H1 (cell line): ENCODE measurements around the gene RBBP6. TPM values are rescaled to one million over a fixed set of nuclear protein-coding genes. Genes with fewer than 3 reads are reported as not detected.

Experiments
- CTCF ChIA-PET: fragments of 300-600 bp; sonication (Branson Sonifier 250); formaldehyde crosslinking; loops from one replicate; lab custom pipeline; 2021; ENCODE audit not compliant: partially characterized antibody; lab: Charles Lee
- POLR2A ChIA-PET: fragments of 300-600 bp; sonication (Branson Sonifier 250); formaldehyde crosslinking; loops from one replicate; lab custom pipeline; 2021; ENCODE audit warnings: inconsistent platforms; ENCODE audit not compliant: partially characterized antibody; lab: Charles Lee
- DNase-seq, 2 experiments: peaks; one replicate each; pipeline versions ENCODE4 v3.0.0 to v3.0.0-alpha.2; 2010 to 2022; ENCODE audit warnings: low spot score in 2 of 2, low read depth in 1 of 2, mixed read lengths in 1 of 2
- FAIRE-seq: peaks from 2 replicates; lab custom pipeline; 2011; peaks lifted over from hg19 to GRCh38; lab: Jason Lieb, UNC
- H2AFZ ChIP-seq: 2 replicates; pipeline ENCODE4 v1.8.1; 2012; ENCODE audit warnings: low read length, inconsistent platforms
- H2AK5ac ChIP-seq: 2 replicates; pipeline ENCODE4 v1.6.1; 2013; ENCODE audit warnings: low read depth, low read length
- H2BK120ac ChIP-seq: replicated peaks from 2 replicates; pipeline ENCODE3; 2013; ENCODE audit warnings: low read depth, low read length, inconsistent platforms
- H2BK12ac ChIP-seq: 2 replicates; pipeline ENCODE4 v1.6.1; 2013; ENCODE audit warnings: low read depth, low read length
- H2BK15ac ChIP-seq: 2 replicates; pipeline ENCODE4 v1.6.1; 2013; ENCODE audit warnings: low read length
- H2BK20ac ChIP-seq: 2 replicates; pipeline ENCODE4 v1.6.1; 2013; ENCODE audit warnings: low read length
- H2BK5ac ChIP-seq: 2 replicates; pipeline ENCODE4 v1.6.1; 2013; ENCODE audit warnings: low read depth, low read length
- H3K14ac ChIP-seq: 2 replicates; pipeline ENCODE4 v1.6.1; 2013; ENCODE audit warnings: inconsistent platforms; ENCODE audit not compliant: insufficient read length
- H3K18ac ChIP-seq: 2 replicates; pipeline ENCODE4 v1.6.1; 2013; ENCODE audit warnings: low read length; ENCODE audit errors: extremely low read depth
- H3K23ac ChIP-seq: 2 replicates; pipeline ENCODE4 v1.6.1; 2013; ENCODE audit warnings: inconsistent platforms; ENCODE audit not compliant: insufficient read length
- H3K23me2 ChIP-seq: 2 replicates; pipeline ENCODE4 v1.6.1; 2013; ENCODE audit warnings: low read depth, low read length
- H3K27ac ChIP-seq: 2 replicates; pipeline ENCODE4 v1.6.1; 2011; ENCODE audit warnings: low read depth, low read length, inconsistent platforms
- H3K27me3 ChIP-seq, 4 experiments: replicated peaks in 1 of 4; 1 replicate in 1 of 4; 2 replicates in 3 of 4; pipeline versions ENCODE4 v1.6.1 to v1.8.1; 2011 to 2013; ENCODE audit warnings: low read length in 3 of 4, mild to moderate bottlenecking in 3 of 4, inconsistent platforms in 2 of 4, mixed read lengths in 2 of 4, moderate library complexity in 1 of 4; ENCODE audit not compliant: control insufficient read depth in 3 of 4, insufficient read depth in 3 of 4; ENCODE audit errors: extremely low read depth in 1 of 4
- H3K36me3 ChIP-seq, 4 experiments: 2 replicates each; pipeline versions ENCODE4 v1.6.1 to v1.8.1; 2011 to 2013; ENCODE audit warnings: mild to moderate bottlenecking in 4 of 4, low read length in 3 of 4, moderate library complexity in 2 of 4, control low read depth in 1 of 4, inconsistent platforms in 1 of 4; ENCODE audit not compliant: insufficient read depth in 4 of 4, control insufficient read depth in 2 of 4
- H3K4ac ChIP-seq: replicated peaks from 2 replicates; pipeline ENCODE3; 2013; ENCODE audit warnings: low read length, low read depth, mixed read lengths, inconsistent platforms; ENCODE audit not compliant: insufficient read length
- H3K4me1 ChIP-seq, 4 experiments: replicated peaks in 1 of 4; 1 replicate in 1 of 4; 2 replicates in 3 of 4; pipeline versions ENCODE4 v1.6.1 to v1.8.1; 2011 to 2013; ENCODE audit warnings: low read length in 3 of 4, inconsistent platforms in 2 of 4, mixed read lengths in 1 of 4; ENCODE audit not compliant: insufficient read depth in 4 of 4, control insufficient read depth in 3 of 4
- H3K4me2 ChIP-seq, 2 experiments: 2 replicates each; pipeline versions ENCODE4 v1.6.1 to v1.8.1; 2011 to 2013; ENCODE audit warnings: low read depth in 2 of 2, low read length in 2 of 2, control low read depth in 1 of 2, inconsistent platforms in 1 of 2, mild to moderate bottlenecking in 1 of 2; ENCODE audit not compliant: insufficient read depth in 1 of 2
- H3K4me3 ChIP-seq, 4 experiments: fragments of 200-600, 300-600 bp in 1 of 4; sonication (generic), shearing (Covaris generic), sonication (Bioruptor Twin) in 1 of 4; 2 replicates each; pipeline versions ENCODE4 v1.5.1 to v1.8.1; 2011 to 2016; ENCODE audit warnings: low read length in 4 of 4, low read depth in 3 of 4, control low read depth in 2 of 4, inconsistent platforms in 2 of 4, mild to moderate bottlenecking in 2 of 4, mixed read lengths in 1 of 4, moderate library complexity in 1 of 4; ENCODE audit not compliant: insufficient read depth in 2 of 4; ENCODE audit errors: extremely low read depth in 1 of 4
- H3K56ac ChIP-seq: replicated peaks from 2 replicates; pipeline ENCODE3; 2013; ENCODE audit warnings: low read depth, mild to moderate bottlenecking, mixed read lengths, low read length, inconsistent platforms; ENCODE audit not compliant: insufficient read length
- H3K79me1 ChIP-seq: 2 replicates; pipeline ENCODE4 v1.6.1; 2013; ENCODE audit warnings: low read depth, low read length, control low read depth
- H3K79me2 ChIP-seq, 2 experiments: 2 replicates each; pipeline versions ENCODE4 v1.6.1 to v1.8.1; 2012 to 2013; ENCODE audit warnings: low read length in 2 of 2, mild to moderate bottlenecking in 2 of 2, inconsistent platforms in 1 of 2; ENCODE audit not compliant: insufficient read depth in 2 of 2, control insufficient read depth in 1 of 2
- H3K9ac ChIP-seq, 4 experiments: replicated peaks in 1 of 4; 1 replicate in 1 of 4; 2 replicates in 3 of 4; pipeline versions ENCODE4 v1.6.1 to v1.8.1; 2011 to 2013; ENCODE audit warnings: low read depth in 3 of 4, low read length in 3 of 4, control low read depth in 2 of 4, mild to moderate bottlenecking in 2 of 4, moderate library complexity in 2 of 4, inconsistent platforms in 1 of 4; ENCODE audit errors: extremely low read depth in 1 of 4
- H3K9me3 ChIP-seq, 2 experiments: 2 replicates each; pipeline versions ENCODE4 v1.6.1 to v1.8.1; 2012 to 2013; ENCODE audit warnings: mild to moderate bottlenecking in 2 of 2, moderate library complexity in 2 of 2, control low read depth in 1 of 2, inconsistent platforms in 1 of 2, low read depth in 1 of 2, low read length in 1 of 2, mixed read lengths in 1 of 2; ENCODE audit not compliant: insufficient read depth in 2 of 2
- H4K20me1 ChIP-seq, 2 experiments: replicated peaks in 1 of 2; 2 replicates each; pipeline versions ENCODE3 to v1.8.1; 2011 to 2013; ENCODE audit warnings: inconsistent platforms in 2 of 2, low read length in 2 of 2, mild to moderate bottlenecking in 1 of 2; ENCODE audit not compliant: insufficient read depth in 2 of 2, control insufficient read depth in 1 of 2
- H4K5ac ChIP-seq: 2 replicates; pipeline ENCODE4 v1.6.1; 2013; ENCODE audit warnings: low read length, low read depth, mixed read lengths, inconsistent platforms; ENCODE audit not compliant: insufficient read length
- H4K8ac ChIP-seq: 2 replicates; pipeline ENCODE4 v1.8.0; 2013; ENCODE audit warnings: mild to moderate bottlenecking, moderate library complexity, low read length, inconsistent platforms; ENCODE audit not compliant: insufficient read depth; ENCODE audit errors: extremely low read depth
- H4K91ac ChIP-seq: replicated peaks from 2 replicates; pipeline ENCODE3; 2013; ENCODE audit warnings: low read length, mixed read lengths, inconsistent platforms; ENCODE audit not compliant: insufficient read length
- CBX5 ChIP-seq: fragments of 300-800, 300-1000 bp; sonication (generic); IDR thresholded peaks from 2 replicates; pipeline ENCODE4 v1.7.1; 2016; ENCODE audit warnings: antibody characterized with exemption, low read length, low read depth
- CHD2 ChIP-seq: IDR thresholded peaks from 2 replicates; pipeline ENCODE4 v1.6.1; 2012; ENCODE audit warnings: low read length, improper control_type of control experiment
- KDM1A ChIP-seq: fragments of 200-600, 300-600 bp; sonication (generic); IDR thresholded peaks from 2 replicates; pipeline ENCODE4 v1.7.1; 2016; ENCODE audit warnings: mild to moderate bottlenecking, low read length, borderline replicate concordance
- POLR2AphosphoS5 ChIP-seq: IDR thresholded peaks from 2 replicates; pipeline ENCODE4 v1.6.1; 2011; ENCODE audit warnings: low read depth, low read length
- RXRA ChIP-seq: IDR thresholded peaks from 2 replicates; pipeline ENCODE4 v1.6.1; 2011; ENCODE audit warnings: low read depth, mild to moderate bottlenecking, low read length, moderate library complexity; ENCODE audit not compliant: insufficient read depth
- SRF ChIP-seq: IDR thresholded peaks from 2 replicates; pipeline ENCODE4 v1.6.1; 2011; ENCODE audit warnings: mild to moderate bottlenecking, low read depth, low read length, moderate library complexity
- TAF1 ChIP-seq: IDR thresholded peaks from 2 replicates; pipeline ENCODE4 v1.6.1; 2011; ENCODE audit warnings: mild to moderate bottlenecking, low read depth, low read length
- TAF7 ChIP-seq: optimal IDR thresholded peaks from 2 replicates; pipeline ENCODE3; 2011; ENCODE audit warnings: low read depth, mild to moderate bottlenecking, inconsistent platforms, low read length, moderate library complexity, borderline replicate concordance
- YY1 ChIP-seq: IDR thresholded peaks from 2 replicates; pipeline ENCODE4 v1.6.1; 2011; ENCODE audit warnings: low read depth, mild to moderate bottlenecking, low read length
- WGBS, 2 experiments: shearing (Covaris generic) in 1 of 2; methylation state at CpG; one replicate each; pipeline versions ENCODE4 v1.1.6 to v1.1.7; 2013 to 2015; ENCODE audit warnings: low lambda C conversion rate in 2 of 2, mixed read lengths in 2 of 2, inconsistent platforms in 1 of 2, low coverage in 1 of 2, missing lambda C conversion rate in 1 of 2; ENCODE audit not compliant: insufficient replicate concordance in 2 of 2, insufficient coverage in 1 of 2, insufficient read length in 1 of 2; ENCODE audit errors: extremely low coverage in 1 of 2, missing lambda C conversion rate in 1 of 2; 5-methylcytosine and 5-hydroxymethylcytosine counted together
- polyA plus RNA-seq, 7 experiments: library from polyadenylated mRNA; depleted of rRNA in 3 of 7; stranded (reverse) in 5 of 7; unstranded in 2 of 7; fragments of >200 nt in 5 of 7; fragments of 200-250 nt in 2 of 7; gene quantifications; 1 replicate in 5 of 7; 2 replicates in 1 of 7; 4 replicates in 1 of 7; pipeline versions ENCODE4 v1.2.1 to v1.2.3, GENCODE V29; 2011 to 2013; ENCODE audit warnings: missing spikeins in 2 of 7, mixed read lengths in 2 of 7
- total RNA-seq: library from RNA; stranded (reverse); fragmentation: NEBNext Ultra II Directional; extraction: Animal tissue kit (Norgen Biotek cat#: 25700); gene quantifications from 2 replicates; pipeline ENCODE4 v1.2.1, GENCODE V29; 2021
- TF ChIP-seq, protein P1 (sequence below): IDR thresholded peaks from 2 replicates; pipeline ENCODE4 v1.6.1; 2011; ENCODE audit warnings: low read length, improper control_type of control experiment

RBBP6 gene
- total and polyA plus RNA-seq, 2 of the 8 experiments (the other 6 are each of a cell fraction or from before 2014, with no cell fraction given), result 22.5 to 54.5 TPM

DNA sequence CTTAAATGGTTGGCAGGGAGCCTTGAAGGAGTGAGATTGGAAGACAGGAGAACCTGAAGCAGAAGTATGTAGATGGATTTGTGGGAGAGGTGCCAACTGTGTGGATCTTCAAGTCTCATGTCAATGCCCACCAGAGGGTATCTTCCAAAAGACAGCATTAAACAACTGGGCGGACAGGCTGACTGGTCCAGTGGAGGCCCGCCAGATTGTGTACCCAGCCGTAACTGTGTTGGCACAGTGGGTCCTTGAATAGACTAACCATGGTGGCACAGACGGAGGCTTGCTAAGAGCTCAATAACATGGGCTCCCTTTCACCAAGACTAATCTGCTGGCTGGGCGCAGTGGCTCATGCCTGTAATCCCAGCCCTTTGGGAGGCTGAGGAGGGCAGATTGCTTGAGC is 24.2 kb upstream of the RBBP6 start:
- Histone ChIP-seq H2BK15ac (no peak overlapping the region), H3K4ac (no peak overlapping the region), H4K91ac (no peak overlapping the region), H3K9me3 (no peaks in the 10 kb centered on the region), H4K8ac (no peak overlapping the region), H4K20me1 (no peaks in the 10 kb centered on the region), H3K4me3 (no peak overlapping the region), H3K9ac (no peak overlapping the region), H4K5ac (no peak overlapping the region), H2BK120ac (no peak overlapping the region), H2BK5ac (no peak overlapping the region), H3K27me3 (no peaks in the 10 kb centered on the region), H3K14ac (no peak overlapping the region), H3K4me2 (no peak overlapping the region), H2BK20ac (no peak overlapping the region), H3K56ac (no peak overlapping the region), H2BK12ac (no peak overlapping the region), H3K27ac (no peak overlapping the region), H2AFZ (no peak overlapping the region), H3K23me2 (no peaks in the 10 kb centered on the region), H3K79me1 (no peaks in the 10 kb centered on the region)
- CTCF ChIA-PET, result interaction anchor here (0.8 to 4.9 kb wide), 5 partner anchors 9 to 269 kb away, joined by 3 to 53 read pairs (median 4); no protein-coding TSS in a partner anchor
- no peak for FAIRE-seq
- TF ChIP-seq SRF (no peak), CBX5 (no peak), CHD2 (no peak), RXRA (no peak), TAF7 (no peak), KDM1A (no peak), TAF1 (no peak), YY1 (no peak), POLR2AphosphoS5 (no peak)
- TF ChIP-seq, protein P1, sequence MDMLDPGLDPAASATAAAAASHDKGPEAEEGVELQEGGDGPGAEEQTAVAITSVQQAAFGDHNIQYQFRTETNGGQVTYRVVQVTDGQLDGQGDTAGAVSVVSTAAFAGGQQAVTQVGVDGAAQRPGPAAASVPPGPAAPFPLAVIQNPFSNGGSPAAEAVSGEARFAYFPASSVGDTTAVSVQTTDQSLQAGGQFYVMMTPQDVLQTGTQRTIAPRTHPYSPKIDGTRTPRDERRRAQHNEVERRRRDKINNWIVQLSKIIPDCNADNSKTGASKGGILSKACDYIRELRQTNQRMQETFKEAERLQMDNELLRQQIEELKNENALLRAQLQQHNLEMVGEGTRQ, result no peak
- TF ChIP-seq, all 59 proteins: peak for 0
- WGBS, 2 experiments, result 82% methylated on average over 5 of the region's 5 CpGs; no CpG with 5 or more reads in 1 of the 2 experiments
- H2AK5ac ChIP-seq, result no peak overlapping the region
- no peaks in the 10 kb centered on the region for H3K36me3 ChIP-seq
- no peak overlapping the region for H3K18ac ChIP-seq
- POLR2A ChIA-PET, result interaction anchor here (2.3 kb wide), 1 partner anchor 26 kb away, joined by 6 read pairs; no protein-coding TSS in a partner anchor
- H3K23ac ChIP-seq, result no peak overlapping the region
- H3K79me2 ChIP-seq, result no peaks in the 10 kb centered on the region
- H3K4me1 ChIP-seq, result no peaks in the 10 kb centered on the region
- DNase-seq, result no peak
